ENCODE data around the gene TXNRD1. TPM values are rescaled to one million over a fixed set of nuclear protein-coding genes. Genes with fewer than 3 reads are reported as not detected.
"Not testable (repeated sequence)": the region's sequence is repeated elsewhere in the genome, so short reads cannot be mapped to it uniquely, and the experiment has no call there.

Gene TXNRD1
- total RNA-seq, 1 donor from 2014 or later, result 72.0 TPM

DNA sequence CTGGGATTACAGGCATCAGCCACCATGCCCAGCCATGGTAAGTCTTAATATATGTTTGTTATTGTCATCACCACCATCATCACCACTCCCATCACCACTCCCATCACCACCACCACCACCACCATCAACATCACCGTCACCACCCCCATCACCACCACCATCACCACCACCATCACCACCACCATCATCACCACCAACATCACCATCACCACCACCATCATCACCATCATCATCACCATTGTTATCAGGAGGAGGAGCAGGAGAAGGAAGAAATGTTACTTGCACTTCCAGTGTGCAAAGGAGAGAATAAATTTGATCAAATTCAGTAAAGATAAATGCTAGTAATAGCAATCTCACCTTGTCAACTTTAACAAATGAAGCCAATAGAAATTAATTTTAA lies 169.9 kb downstream of the TXNRD1 start:
- ChIA-PET CTCF (no interaction called here), POLR2A (no interaction called here)
- ATAC-seq (ENCODE audit: low read depth) (no peak), DNase-seq (no peak)
- TF ChIP-seq, protein P1, sequence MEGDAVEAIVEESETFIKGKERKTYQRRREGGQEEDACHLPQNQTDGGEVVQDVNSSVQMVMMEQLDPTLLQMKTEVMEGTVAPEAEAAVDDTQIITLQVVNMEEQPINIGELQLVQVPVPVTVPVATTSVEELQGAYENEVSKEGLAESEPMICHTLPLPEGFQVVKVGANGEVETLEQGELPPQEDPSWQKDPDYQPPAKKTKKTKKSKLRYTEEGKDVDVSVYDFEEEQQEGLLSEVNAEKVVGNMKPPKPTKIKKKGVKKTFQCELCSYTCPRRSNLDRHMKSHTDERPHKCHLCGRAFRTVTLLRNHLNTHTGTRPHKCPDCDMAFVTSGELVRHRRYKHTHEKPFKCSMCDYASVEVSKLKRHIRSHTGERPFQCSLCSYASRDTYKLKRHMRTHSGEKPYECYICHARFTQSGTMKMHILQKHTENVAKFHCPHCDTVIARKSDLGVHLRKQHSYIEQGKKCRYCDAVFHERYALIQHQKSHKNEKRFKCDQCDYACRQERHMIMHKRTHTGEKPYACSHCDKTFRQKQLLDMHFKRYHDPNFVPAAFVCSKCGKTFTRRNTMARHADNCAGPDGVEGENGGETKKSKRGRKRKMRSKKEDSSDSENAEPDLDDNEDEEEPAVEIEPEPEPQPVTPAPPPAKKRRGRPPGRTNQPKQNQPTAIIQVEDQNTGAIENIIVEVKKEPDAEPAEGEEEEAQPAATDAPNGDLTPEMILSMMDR (IDR thresholded peaks at IDR 0.05), result no peak
- Mint-ChIP-seq H3K9me3 (no peaks in the 10 kb centered on the region), H3K4me1 (peaks cover 9% of the 10 kb centered on the region), H3K36me3 (ENCODE audit: low read depth) (no peaks in the 10 kb centered on the region), H3K27me3 (peaks cover 4% of the 10 kb centered on the region), H3K27ac (no peak overlapping the region), H3K4me3 (no peak overlapping the region)
- intact Hi-C loops (cut with micrococcal nuclease), result loop anchor here (10.0 kb wide), 1 partner anchor 139 kb away; no protein-coding TSS in a partner anchor

DNA sequence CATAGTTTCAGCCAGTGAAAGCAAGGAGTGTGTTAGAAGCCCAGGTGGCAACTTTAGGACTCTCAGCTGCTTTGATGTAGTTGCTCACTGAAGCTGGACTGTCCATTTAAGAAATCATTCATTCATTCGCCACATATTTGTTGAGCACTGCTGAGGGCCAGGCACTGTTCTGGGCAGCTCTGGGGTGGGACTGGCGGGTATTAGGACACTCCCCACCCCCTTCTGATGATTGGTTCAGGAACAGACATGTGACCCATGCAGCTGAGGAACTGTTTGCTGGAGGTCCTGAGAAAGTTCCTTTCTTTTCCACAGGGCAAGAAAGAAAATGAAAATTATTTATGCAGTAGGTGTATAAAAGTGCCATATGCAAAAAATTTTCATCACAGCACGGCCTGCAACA lies 170.9 kb downstream of the TXNRD1 start:
- TF ChIP-seq, protein P1 (IDR thresholded peaks at IDR 0.05), result no peak
- H3K27me3 Mint-ChIP-seq, result peaks cover 4% of the 10 kb centered on the region
- ChIA-PET POLR2A (interaction anchor here (0.6 to 1.0 kb wide), 2 partner anchors 256 to 382 kb away, joined by 3 read pairs; no protein-coding TSS in a partner anchor), CTCF (no interaction called here)
- no peaks in the 10 kb centered on the region for H3K9me3 Mint-ChIP-seq
- intact Hi-C loops (cut with micrococcal nuclease), result loop anchor here (10.0 kb wide), 1 partner anchor 138 kb away; no protein-coding TSS in a partner anchor
- no peaks in the 10 kb centered on the region for H3K36me3 Mint-ChIP-seq (ENCODE audit: low read depth)
- peaks cover 9% of the 10 kb centered on the region for H3K4me1 Mint-ChIP-seq
- ATAC-seq (ENCODE audit: low read depth) (no peak), DNase-seq (no peak)
- no peak overlapping the region for H3K4me3 Mint-ChIP-seq
- H3K27ac Mint-ChIP-seq, result no peak overlapping the region

DNA sequence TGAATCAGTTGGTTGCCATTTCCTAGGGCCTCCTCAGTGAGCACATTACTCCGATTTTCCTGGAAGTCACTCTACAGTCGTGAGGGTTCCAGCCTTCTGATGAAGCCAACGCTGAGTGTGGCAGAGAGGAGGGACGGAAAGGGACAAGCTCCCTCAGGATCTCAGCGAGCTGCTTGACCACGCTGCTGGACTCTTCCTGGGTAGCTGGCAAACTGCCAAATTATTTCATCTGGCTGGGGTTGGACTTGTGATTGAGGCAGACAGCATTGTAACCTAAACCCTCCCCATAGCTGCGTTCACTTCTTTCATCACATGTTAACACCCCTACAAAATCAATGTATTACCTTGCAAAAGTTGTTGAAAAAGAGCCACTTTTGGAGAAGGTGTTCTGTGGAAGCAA lies 171.6 kb downstream of the TXNRD1 start:
- DNase-seq, result no peak
- intact Hi-C loops (cut with micrococcal nuclease), result loop anchor here (10.0 kb wide), 1 partner anchor 138 kb away; no protein-coding TSS in a partner anchor
- no peak overlapping the region for H3K4me3 Mint-ChIP-seq
- no peaks in the 10 kb centered on the region for H3K27me3 Mint-ChIP-seq
- no peaks in the 10 kb centered on the region for H3K9me3 Mint-ChIP-seq
- POLR2A ChIA-PET, result interaction anchor here (1.0 kb wide), 1 partner anchor 255 kb away, joined by 3 read pairs; no protein-coding TSS in a partner anchor
- CTCF ChIA-PET, result no interaction called here
- no peaks in the 10 kb centered on the region for H3K36me3 Mint-ChIP-seq (ENCODE audit: low read depth)
- no peak for ATAC-seq (ENCODE audit: low read depth)
- H3K27ac Mint-ChIP-seq, result no peak overlapping the region
- TF ChIP-seq, protein P1 (IDR thresholded peaks at IDR 0.05), result no peak
- H3K4me1 Mint-ChIP-seq, result peaks cover 2% of the 10 kb centered on the region

DNA sequence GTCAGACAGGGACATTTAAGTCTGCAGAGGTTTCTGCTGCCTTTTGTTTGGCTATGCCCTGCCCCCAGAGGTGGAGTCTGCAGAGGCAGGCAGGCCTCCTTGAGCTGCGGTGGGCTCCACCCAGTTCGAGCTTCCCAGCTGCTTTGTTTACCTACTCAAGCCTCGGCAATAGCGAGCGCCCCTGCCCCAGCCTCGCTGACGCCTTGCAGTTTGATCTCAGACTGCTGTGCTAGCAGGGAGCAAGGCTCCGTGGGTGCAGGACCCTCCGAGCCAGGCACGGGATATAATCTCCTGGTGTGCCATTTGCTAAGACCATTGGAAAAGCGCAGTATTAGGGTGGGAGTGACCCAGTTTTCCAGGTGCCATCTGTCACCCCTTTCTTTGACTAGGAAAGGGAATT lies 178.5 kb downstream of the TXNRD1 start:
- H3K36me3 Mint-ChIP-seq (ENCODE audit: low read depth); H3K27me3 Mint-ChIP-seq; ATAC-seq (ENCODE audit: low read depth); H3K4me1 Mint-ChIP-seq; intact Hi-C loops (cut with micrococcal nuclease); H3K4me3 Mint-ChIP-seq; H3K27ac Mint-ChIP-seq; POLR2A ChIA-PET; CTCF ChIA-PET; DNase-seq; H3K9me3 Mint-ChIP-seq: not testable (repeated sequence)

Other genes with a start within 250 kb of the TXNRD1 start
- gene TDG, start 249.9 kb upstream of the TXNRD1 start, total RNA-seq, result 31.5 and 34.2 TPM in 2 replicates
- not detected in 2 replicates for gene GLT8D2, start 165.6 kb upstream of the TXNRD1 start, total RNA-seq
- gene HCFC2, start 151.2 kb upstream of the TXNRD1 start, total RNA-seq, result 7.4 and 11.2 TPM in 2 replicates
- 17.0 and 17.1 TPM in 2 replicates for gene NFYB, start 77.6 kb upstream of the TXNRD1 start, total RNA-seq
- gene EID3, start 88.0 kb downstream of the TXNRD1 start, total RNA-seq, result 6.2 TPM in 2 replicates
- 40.1 and 40.6 TPM in 2 replicates for gene CHST11, start 241.2 kb downstream of the TXNRD1 start, total RNA-seq

Measured in activated B cell treated with CpG ODN at 0.5 μM for 24 hours (primary cell).